Stimulated activated naive CD8-positive, alpha-beta T cell treated with anti-CD3 and anti-CD28 coated beads, Interleukin-15, Interleukin-2, amounts not matched to agents 100 ng/mL and 50 ng/mL, for 24 hours (primary cell): ENCODE data around the gene LETMD1.
"Not testable (repeated sequence)": the region's sequence is repeated elsewhere in the genome, so short reads cannot be mapped to it uniquely, and the experiment has no call there.

ENCODE experiments used
- H3K27ac Mint-ChIP-seq: one replicate; pipeline ENCODE4 v1.8.0; 2021; ENCODE audit warnings: mild to moderate bottlenecking, mixed read lengths
- H3K27me3 Mint-ChIP-seq: one replicate; pipeline ENCODE4 v1.8.0; 2021; ENCODE audit warnings: mixed read lengths
- H3K36me3 Mint-ChIP-seq: one replicate; pipeline ENCODE4 v1.8.0; 2021; ENCODE audit warnings: low read depth, mixed read lengths
- H3K4me1 Mint-ChIP-seq: one replicate; pipeline ENCODE4 v1.8.0; 2021; ENCODE audit warnings: low read depth, mixed read lengths
- H3K4me3 Mint-ChIP-seq: one replicate; pipeline ENCODE4 v1.8.0; 2021; ENCODE audit warnings: mild to moderate bottlenecking, mixed read lengths
- H3K9me3 Mint-ChIP-seq: one replicate; pipeline ENCODE4 v1.8.0; 2021; ENCODE audit warnings: mixed read lengths

Gene LETMD1

GRCh38 chr12:51049525-51049924 is 1.4 kb downstream of the LETMD1 start:
- H3K36me3 Mint-ChIP-seq: peaks cover 42% of the 10 kb centered on the region
- H3K27ac Mint-ChIP-seq: peak overlapping the region; percentile 96
- peak overlapping the region; percentile 99 for H3K4me3 Mint-ChIP-seq
- H3K9me3 Mint-ChIP-seq: no peaks in the 10 kb centered on the region
- H3K4me1 Mint-ChIP-seq: peaks cover 32% of the 10 kb centered on the region
- no peaks in the 10 kb centered on the region for H3K27me3 Mint-ChIP-seq

- peaks cover 56% of the 10 kb centered on the region for H3K36me3 Mint-ChIP-seq
- H3K27me3 Mint-ChIP-seq: no peaks in the 10 kb centered on the region
- H3K9me3 Mint-ChIP-seq: no peaks in the 10 kb centered on the region
- peaks cover 30% of the 10 kb centered on the region for H3K4me1 Mint-ChIP-seq
- no peak overlapping the region for H3K4me3 Mint-ChIP-seq
- peak overlapping the region; percentile 80 for H3K27ac Mint-ChIP-seq
Observed at GRCh38 chr12:51051787-51052186, 3.7 kb downstream of the LETMD1 start.

GRCh38 chr12:51055060-51055459 is 6.9 kb downstream of the LETMD1 start:
- H3K27me3 Mint-ChIP-seq: no peaks in the 10 kb centered on the region
- peaks cover 7% of the 10 kb centered on the region for H3K4me1 Mint-ChIP-seq
- H3K36me3 Mint-ChIP-seq: peaks cover 57% of the 10 kb centered on the region
- no peak overlapping the region for H3K4me3 Mint-ChIP-seq
- no peak overlapping the region for H3K27ac Mint-ChIP-seq
- H3K9me3 Mint-ChIP-seq: no peaks in the 10 kb centered on the region

- H3K27ac Mint-ChIP-seq: no peak overlapping the region
- H3K4me3 Mint-ChIP-seq: no peak overlapping the region
- H3K9me3 Mint-ChIP-seq: no peaks in the 10 kb centered on the region
- no peaks in the 10 kb centered on the region for H3K27me3 Mint-ChIP-seq
- H3K4me1 Mint-ChIP-seq: peaks cover 7% of the 10 kb centered on the region
- H3K36me3 Mint-ChIP-seq: peaks cover 62% of the 10 kb centered on the region
Observed at GRCh38 chr12:51056242-51056641, 8.1 kb downstream of the LETMD1 start.

- H3K27ac Mint-ChIP-seq: peak overlapping the region; percentile 14
Observed at GRCh38 chr12:51059086-51059485, 11.0 kb downstream of the LETMD1 start.

GRCh38 chr12:51062631-51063397 is 14.7 kb downstream of the LETMD1 start:
- Mint-ChIP-seq H3K36me3 (peaks cover 58% of the 10 kb centered on the region), H3K4me3 (no peak overlapping the region), H3K9me3 (no peaks in the 10 kb centered on the region), H3K27me3 (no peaks in the 10 kb centered on the region), H3K27ac (no peak overlapping the region), H3K4me1 (peaks cover 2% of the 10 kb centered on the region)

More at GRCh38 chr12:51059086-51059485, 11.0 kb downstream of the LETMD1 start:
- no peaks in the 10 kb centered on the region for H3K4me1 Mint-ChIP-seq
- no peak overlapping the region for H3K4me3 Mint-ChIP-seq
- peaks cover 64% of the 10 kb centered on the region for H3K36me3 Mint-ChIP-seq
- no peaks in the 10 kb centered on the region for H3K9me3 Mint-ChIP-seq
- no peaks in the 10 kb centered on the region for H3K27me3 Mint-ChIP-seq

GRCh38 chr12:51065530-51065929 is 17.4 kb downstream of the LETMD1 start:
- no peaks in the 10 kb centered on the region for H3K9me3 Mint-ChIP-seq
- no peak overlapping the region for H3K4me3 Mint-ChIP-seq
- H3K36me3 Mint-ChIP-seq: peaks cover 49% of the 10 kb centered on the region
- peaks cover 3% of the 10 kb centered on the region for H3K4me1 Mint-ChIP-seq
- H3K27me3 Mint-ChIP-seq: no peaks in the 10 kb centered on the region
- H3K27ac Mint-ChIP-seq: no peak overlapping the region

GRCh38 chr12:51067229-51067628 is 19.1 kb downstream of the LETMD1 start:
- Mint-ChIP-seq H3K9me3 (no peaks in the 10 kb centered on the region), H3K27me3 (no peaks in the 10 kb centered on the region), H3K36me3 (peaks cover 37% of the 10 kb centered on the region), H3K27ac (no peak overlapping the region), H3K4me1 (peaks cover 3% of the 10 kb centered on the region), H3K4me3 (no peak overlapping the region)

- Mint-ChIP-seq H3K9me3 (no peaks in the 10 kb centered on the region), H3K4me1 (peaks cover 3% of the 10 kb centered on the region), H3K36me3 (peaks cover 33% of the 10 kb centered on the region), H3K27ac (no peak overlapping the region), H3K4me3 (no peak overlapping the region), H3K27me3 (no peaks in the 10 kb centered on the region)
Observed at GRCh38 chr12:51067771-51068170, 19.6 kb downstream of the LETMD1 start.

- no peak overlapping the region for H3K4me3 Mint-ChIP-seq
- H3K4me1 Mint-ChIP-seq: peaks cover 3% of the 10 kb centered on the region
- H3K9me3 Mint-ChIP-seq: no peaks in the 10 kb centered on the region
- H3K27me3 Mint-ChIP-seq: no peaks in the 10 kb centered on the region
- peaks cover 31% of the 10 kb centered on the region for H3K36me3 Mint-ChIP-seq
- H3K27ac Mint-ChIP-seq: no peak overlapping the region
Observed at GRCh38 chr12:51070004-51070403, 21.9 kb downstream of the LETMD1 start.

GRCh38 chr12:51071663-51072062 is 23.5 kb downstream of the LETMD1 start:
- no peak overlapping the region for H3K27ac Mint-ChIP-seq
- H3K4me3 Mint-ChIP-seq: no peak overlapping the region
- peaks cover 29% of the 10 kb centered on the region for H3K36me3 Mint-ChIP-seq
- no peaks in the 10 kb centered on the region for H3K9me3 Mint-ChIP-seq
- H3K4me1 Mint-ChIP-seq: peaks cover 12% of the 10 kb centered on the region
- no peaks in the 10 kb centered on the region for H3K27me3 Mint-ChIP-seq

GRCh38 chr12:51075390-51075789 is 27.3 kb downstream of the LETMD1 start:
- Mint-ChIP-seq H3K36me3 (peaks cover 22% of the 10 kb centered on the region), H3K4me3 (no peak overlapping the region), H3K27ac (no peak overlapping the region), H3K9me3 (no peaks in the 10 kb centered on the region), H3K27me3 (no peaks in the 10 kb centered on the region), H3K4me1 (peaks cover 26% of the 10 kb centered on the region)

GRCh38 chr12:51076236-51076930 is 28.3 kb downstream of the LETMD1 start:
- Mint-ChIP-seq H3K9me3 (no peaks in the 10 kb centered on the region), H3K36me3 (peaks cover 22% of the 10 kb centered on the region), H3K4me3 (no peak overlapping the region), H3K27ac (peak overlapping the region; percentile 60), H3K4me1 (peaks cover 28% of the 10 kb centered on the region), H3K27me3 (no peaks in the 10 kb centered on the region)

- H3K27ac Mint-ChIP-seq: no peak overlapping the region
- H3K9me3 Mint-ChIP-seq: no peaks in the 10 kb centered on the region
- no peak overlapping the region for H3K4me3 Mint-ChIP-seq
- H3K27me3 Mint-ChIP-seq: no peaks in the 10 kb centered on the region
- peaks cover 19% of the 10 kb centered on the region for H3K36me3 Mint-ChIP-seq
- peaks cover 43% of the 10 kb centered on the region for H3K4me1 Mint-ChIP-seq
Observed at GRCh38 chr12:51077930-51078329, 29.8 kb downstream of the LETMD1 start.

GRCh38 chr12:51078346-51078745 is 30.2 kb downstream of the LETMD1 start:
- H3K36me3 Mint-ChIP-seq: peaks cover 16% of the 10 kb centered on the region
- not testable (repeated sequence) for H3K27ac Mint-ChIP-seq
- H3K4me1 Mint-ChIP-seq: peaks cover 44% of the 10 kb centered on the region

More at GRCh38 chr12:51078346-51078745, 30.2 kb downstream of the LETMD1 start:
- not testable (repeated sequence) for H3K4me3 Mint-ChIP-seq, H3K9me3 Mint-ChIP-seq, H3K27me3 Mint-ChIP-seq
